Mesodermal cell (in vitro differentiated cells): ENCODE measurements around the gene TMEM101.
"Not testable (repeated sequence)": the region's sequence is repeated elsewhere in the genome, so short reads cannot be mapped to it uniquely, and the experiment has no call there.

ENCODE experiments used
- H3K27ac ChIP-seq: 2 replicates; pipeline ENCODE4 v1.7.0; 2013; ENCODE audit warnings: mild to moderate bottlenecking, low read depth, low read length, moderate library complexity; ENCODE audit not compliant: severe bottlenecking
- H3K36me3 ChIP-seq: 2 replicates; pipeline ENCODE4 v1.7.1; 2013; ENCODE audit warnings: mild to moderate bottlenecking, low read length, moderate library complexity; ENCODE audit not compliant: control insufficient read depth, insufficient read depth
- H3K4me1 ChIP-seq: one replicate; pipeline ENCODE4 v1.7.1; 2013; ENCODE audit warnings: mild to moderate bottlenecking, low read length; ENCODE audit not compliant: insufficient read depth, control insufficient read depth, poor library complexity, severe bottlenecking
- H3K4me3 ChIP-seq: 2 replicates; pipeline ENCODE4 v1.7.0; 2013; ENCODE audit warnings: low read length, control low read depth, mild to moderate bottlenecking; ENCODE audit not compliant: insufficient read depth, poor library complexity, severe bottlenecking; ENCODE audit errors: extremely low read depth
- H3K9me3 ChIP-seq: 2 replicates; pipeline ENCODE4 v1.7.1; 2013; ENCODE audit warnings: mild to moderate bottlenecking, low read length, moderate library complexity; ENCODE audit not compliant: control insufficient read depth
- WGBS, 2 experiments: methylation state at CpG; one replicate each; pipeline ENCODE4 v1.1.5; 2013; ENCODE audit warnings: missing lambda C conversion rate in 2 of 2; ENCODE audit not compliant: insufficient coverage in 2 of 2; 5-methylcytosine and 5-hydroxymethylcytosine counted together

Gene TMEM101

DNA sequence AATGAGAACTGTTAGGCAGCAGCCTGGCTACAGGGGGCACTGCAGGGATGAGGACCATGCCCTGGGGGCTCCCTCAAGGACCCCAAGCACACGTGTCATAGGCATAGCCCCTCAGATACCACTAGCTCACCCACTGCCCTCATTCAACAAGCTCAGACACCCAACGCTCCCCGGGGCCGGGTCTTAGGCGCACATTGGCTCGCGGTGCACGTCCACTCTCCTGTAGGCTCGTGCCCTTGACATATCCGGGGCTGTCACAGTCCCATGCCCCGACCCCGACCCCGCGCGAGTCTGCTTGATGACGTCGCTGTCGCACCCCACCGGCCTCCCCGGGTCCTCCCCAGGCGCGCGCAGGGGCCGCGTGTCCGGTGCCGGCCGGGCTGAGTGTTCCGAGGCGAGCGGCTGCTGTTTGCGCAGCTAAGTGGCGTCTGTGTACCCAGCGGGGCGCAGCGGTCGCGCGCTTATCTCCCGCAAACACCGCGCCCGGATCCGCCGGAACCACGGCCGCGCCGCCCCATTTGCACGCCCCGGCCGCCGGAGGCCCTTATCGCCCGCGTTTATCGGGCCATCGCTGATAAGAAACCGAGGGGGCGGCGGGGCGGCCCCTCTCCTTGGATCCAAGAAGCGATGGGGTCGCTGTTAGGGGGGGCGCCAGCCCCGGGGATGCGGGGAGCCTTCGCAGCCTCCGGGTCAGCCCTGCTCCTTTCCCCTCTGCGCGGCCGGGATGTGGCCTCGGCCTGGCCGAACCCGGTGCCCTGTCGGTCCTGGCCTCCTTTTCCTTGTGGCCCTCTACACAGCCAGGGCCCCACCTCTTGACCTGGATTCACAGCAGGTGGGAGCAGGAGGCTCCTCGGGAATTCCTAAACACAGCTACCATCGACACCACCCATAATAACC lies 31.0 kb downstream of the TMEM101 start:
- no peaks in the 10 kb centered on the region for H3K36me3 ChIP-seq
- no peaks in the 10 kb centered on the region for H3K9me3 ChIP-seq
- 0 to 1% methylated on average over 63 to 75 of the region's 78 CpGs for WGBS, 2 experiments
- no peak overlapping the region for H3K27ac ChIP-seq
- peak overlapping the region; percentile 44 for H3K4me3 ChIP-seq
- no peaks in the 10 kb centered on the region for H3K4me1 ChIP-seq

DNA sequence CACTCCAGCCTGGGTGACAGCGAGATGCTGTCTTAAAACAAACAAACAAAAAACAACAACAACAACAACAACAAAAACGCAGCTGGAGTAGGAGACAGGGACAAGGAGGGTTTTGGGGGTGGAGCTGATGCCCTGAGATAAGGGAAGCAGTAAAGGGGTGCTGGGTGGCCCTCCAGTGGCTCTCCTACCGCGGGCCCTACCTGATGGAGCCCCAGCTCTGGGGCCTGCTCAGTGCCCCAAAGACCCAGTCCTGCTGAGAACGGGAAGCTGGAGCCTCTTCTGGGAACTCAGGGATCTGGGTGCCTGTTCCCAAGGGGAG lies 31.6 kb downstream of the TMEM101 start:
- Histone ChIP-seq H3K9me3 (no peaks in the 10 kb centered on the region), H3K36me3 (no peaks in the 10 kb centered on the region), H3K4me1 (no peaks in the 10 kb centered on the region), H3K27ac (no peak overlapping the region), H3K4me3 (no peak overlapping the region)
- WGBS, 2 experiments: 22 to 24% methylated on average over 3 of the region's 5 CpGs

DNA sequence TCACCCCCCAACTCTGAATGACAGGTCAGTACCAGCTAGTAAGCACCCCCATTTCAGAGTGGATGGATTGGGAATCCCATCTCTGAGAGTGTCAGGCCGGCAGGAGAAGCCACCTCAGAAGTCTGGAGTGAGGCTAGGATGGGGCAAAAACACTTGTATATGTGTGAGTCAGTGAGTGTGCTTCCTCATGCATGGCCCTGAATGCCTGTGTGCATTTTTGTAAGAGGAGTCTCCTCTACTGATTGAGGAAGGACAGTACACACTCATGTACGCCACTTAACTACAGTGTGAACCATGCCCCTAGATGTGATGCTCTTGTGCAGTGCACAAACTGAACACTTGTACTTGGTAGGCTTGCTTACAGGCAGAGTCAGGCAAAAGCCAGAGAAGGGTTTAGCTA lies 32.6 kb downstream of the TMEM101 start:
- H3K27ac ChIP-seq: no peak overlapping the region
- H3K4me3 ChIP-seq: no peak overlapping the region
- H3K4me1 ChIP-seq: no peaks in the 10 kb centered on the region
- no peaks in the 10 kb centered on the region for H3K36me3 ChIP-seq
- H3K9me3 ChIP-seq: no peaks in the 10 kb centered on the region
- 90 to 93% methylated on average over 2 of the region's 2 CpGs for WGBS, 2 experiments

DNA sequence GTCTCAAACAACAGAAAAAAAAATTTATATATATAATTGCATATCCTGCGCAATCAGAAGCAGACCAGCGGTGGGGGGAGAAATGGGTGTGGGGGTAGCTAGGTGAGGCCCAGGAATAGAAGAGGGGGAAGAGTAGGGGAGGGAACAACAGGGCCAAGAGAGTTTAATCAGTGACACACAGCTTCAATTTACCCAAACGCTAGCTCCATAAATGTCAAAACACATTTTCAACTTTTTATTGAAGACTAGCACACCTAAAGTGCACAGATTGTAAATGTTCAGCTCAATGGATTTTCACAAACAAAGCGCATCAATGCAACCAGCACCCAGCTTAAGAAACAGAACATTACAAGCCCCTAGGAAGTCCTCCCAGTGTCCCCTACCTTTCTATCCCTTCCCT lies 35.1 kb downstream of the TMEM101 start:
- Histone ChIP-seq H3K27ac (no peak overlapping the region), H3K9me3 (no peaks in the 10 kb centered on the region), H3K4me3 (no peak overlapping the region), H3K4me1 (no peaks in the 10 kb centered on the region), H3K36me3 (no peaks in the 10 kb centered on the region)
- 89 to 92% methylated on average over 2 of the region's 4 CpGs for WGBS, 2 experiments

DNA sequence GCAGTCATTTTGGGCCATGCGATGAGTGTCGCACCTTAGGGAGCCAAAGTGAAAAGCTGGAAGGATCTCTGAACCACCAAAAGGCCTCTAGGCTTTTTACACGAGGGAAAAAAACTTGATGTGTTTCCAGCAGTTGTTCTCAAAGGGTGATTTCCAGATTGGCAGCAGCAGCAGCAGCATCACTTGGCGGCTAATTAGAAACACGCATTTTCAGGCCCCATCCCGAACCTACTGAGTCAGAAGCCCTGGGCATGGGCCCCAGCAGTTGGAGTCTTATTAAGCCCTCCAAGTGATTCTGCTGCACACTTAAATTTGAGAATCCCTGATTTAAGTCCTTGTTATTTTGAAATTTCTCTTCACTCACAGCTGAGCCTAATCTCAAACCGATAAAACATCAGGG lies 35.8 kb downstream of the TMEM101 start:
- Histone ChIP-seq H3K4me1 (no peaks in the 10 kb centered on the region), H3K36me3 (no peaks in the 10 kb centered on the region), H3K9me3 (no peaks in the 10 kb centered on the region), H3K27ac (no peak overlapping the region), H3K4me3 (no peak overlapping the region)
- WGBS, 2 experiments: 74 to 75% methylated on average over 6 of the region's 7 CpGs

DNA sequence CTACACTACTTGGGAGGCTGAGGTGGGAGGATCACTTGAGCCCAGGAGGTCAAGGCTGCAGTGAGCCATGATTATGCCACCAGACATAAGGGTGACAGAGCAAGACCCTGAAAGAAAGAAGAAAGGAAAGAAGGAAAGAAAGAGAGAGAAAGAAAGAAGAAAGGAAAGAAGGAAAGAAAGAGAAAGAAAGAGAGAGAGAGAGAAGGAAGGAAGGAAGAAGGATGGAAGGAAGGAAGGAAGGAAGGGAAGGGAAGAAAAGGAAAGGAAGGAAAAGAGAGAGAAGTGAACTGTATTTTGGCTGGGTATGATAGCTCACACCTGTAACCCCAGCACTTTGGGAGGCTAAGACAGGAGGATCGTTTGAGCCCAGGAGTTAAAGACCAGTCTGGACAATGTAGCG lies 36.7 kb downstream of the TMEM101 start:
- Histone ChIP-seq H3K9me3 (no peaks in the 10 kb centered on the region), H3K4me3 (no peak overlapping the region), H3K27ac (no peak overlapping the region), H3K4me1 (no peaks in the 10 kb centered on the region), H3K36me3 (no peaks in the 10 kb centered on the region)
- whole genome bisulfite sequencing, 2 experiments: 76 to 86% methylated on average over 2 of the region's 2 CpGs

DNA sequence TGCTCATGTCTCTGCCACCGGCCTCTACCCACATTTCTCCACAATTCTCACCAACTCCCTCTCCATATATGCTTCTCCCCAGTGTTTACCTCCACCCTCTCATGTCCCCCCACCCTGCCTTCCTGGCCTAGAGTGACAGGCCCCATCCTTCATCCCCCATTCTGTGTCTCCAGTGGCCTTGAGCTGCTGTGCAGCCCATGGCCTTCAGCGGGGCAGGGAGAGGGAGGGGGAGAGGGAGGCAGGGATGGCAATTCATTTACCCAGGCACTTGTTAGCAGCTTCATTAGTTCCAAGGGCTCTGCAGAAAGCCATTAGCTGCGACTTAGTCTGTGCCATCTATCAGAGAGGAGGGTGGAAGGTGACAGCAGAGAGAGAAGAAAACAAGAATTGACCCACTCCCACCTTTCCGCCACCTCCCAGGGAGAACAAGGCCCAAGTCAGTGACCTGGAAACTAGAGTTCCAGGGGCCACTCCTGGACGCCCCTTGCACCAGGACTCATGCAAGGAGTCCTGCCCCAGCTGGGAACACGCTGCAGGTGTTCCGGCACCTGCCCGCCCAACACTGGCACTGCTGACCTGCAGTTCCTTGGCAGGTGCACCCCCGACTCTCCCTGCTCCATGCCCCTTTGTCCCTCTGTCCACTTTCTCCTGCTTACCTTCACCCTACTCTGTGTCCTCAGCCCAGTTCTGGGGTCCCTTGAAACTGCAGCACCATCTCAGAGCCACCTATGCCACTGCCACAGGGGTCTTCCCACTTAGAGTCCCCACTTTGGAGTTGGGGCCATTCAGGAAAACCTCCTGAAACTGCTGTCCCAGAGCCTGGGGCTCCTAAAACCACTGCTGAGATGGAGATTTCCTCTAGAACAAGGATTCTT lies 37.6 kb downstream of the TMEM101 start:
- H3K36me3 ChIP-seq: no peaks in the 10 kb centered on the region
- no peaks in the 10 kb centered on the region for H3K4me1 ChIP-seq
- H3K4me3 ChIP-seq: no peak overlapping the region
- H3K27ac ChIP-seq: no peak overlapping the region
- 64 to 80% methylated on average over 8 of the region's 9 CpGs for whole genome bisulfite sequencing, 2 experiments
- no peaks in the 10 kb centered on the region for H3K9me3 ChIP-seq

DNA sequence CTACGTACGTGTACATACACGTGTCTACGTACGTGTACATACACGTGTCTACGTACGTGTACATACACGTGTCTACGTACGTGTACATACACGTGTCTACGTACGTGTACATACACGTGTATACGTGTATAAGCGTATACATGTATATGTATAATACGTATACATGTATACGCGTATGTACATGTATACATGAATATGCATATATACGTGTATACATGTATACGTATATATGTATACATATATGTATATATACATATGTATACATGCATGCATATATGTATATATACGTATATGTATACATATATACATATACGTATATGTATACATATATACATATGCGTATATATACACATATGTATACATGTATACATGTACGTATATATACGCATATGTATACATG lies 38.9 kb downstream of the TMEM101 start:
- WGBS, 2 experiments: no CpG with 5 or more reads among the region's 27 CpGs
- no peak overlapping the region for H3K4me3 ChIP-seq
- no peaks in the 10 kb centered on the region for H3K36me3 ChIP-seq
- no peaks in the 10 kb centered on the region for H3K4me1 ChIP-seq
- no peaks in the 10 kb centered on the region for H3K9me3 ChIP-seq
- no peak overlapping the region for H3K27ac ChIP-seq

DNA sequence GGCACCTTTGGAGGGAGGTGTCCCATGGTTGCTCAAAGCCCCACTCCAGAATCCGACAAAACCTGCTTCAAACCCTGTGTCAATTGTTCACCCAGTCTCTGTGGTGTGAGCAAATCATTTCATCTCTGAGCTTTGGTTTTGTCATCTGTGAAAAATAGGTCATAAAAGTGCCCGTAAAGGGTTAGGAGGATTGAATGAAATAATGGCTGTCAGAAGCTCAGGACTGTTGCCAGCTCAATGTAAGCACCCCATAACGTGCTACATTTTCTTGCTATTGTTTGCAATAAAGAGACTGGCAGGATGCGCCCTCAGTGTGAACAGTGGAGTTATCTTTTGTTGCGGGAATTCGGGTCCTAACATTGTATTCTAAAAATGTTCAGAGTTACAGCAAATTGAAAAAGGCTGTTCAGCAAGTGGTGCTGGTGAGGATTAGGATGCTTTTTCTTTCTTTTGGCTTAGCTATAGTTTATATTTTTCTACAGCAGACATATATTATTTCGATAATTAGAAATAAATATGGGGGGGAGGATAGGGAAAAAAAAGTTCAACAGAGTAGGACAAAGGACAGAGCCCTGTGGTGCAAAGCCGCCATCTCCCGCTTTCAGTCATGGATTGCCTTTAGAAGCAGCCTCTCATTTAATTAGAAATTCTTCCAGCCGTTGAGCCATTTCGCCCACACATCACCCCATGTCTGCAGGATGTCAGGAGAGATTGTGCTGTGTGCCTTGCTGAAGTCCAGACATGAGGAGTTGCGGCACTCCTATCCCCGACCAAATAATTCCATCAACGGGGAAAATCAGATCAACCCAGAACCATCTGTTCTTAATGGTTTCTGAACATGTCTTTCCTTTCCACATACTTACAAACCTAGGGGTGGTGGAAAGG lies 40.1 kb downstream of the TMEM101 start:
- WGBS, 2 experiments: 80 to 83% methylated on average over 4 to 11 of the region's 14 CpGs
- Histone ChIP-seq H3K36me3 (no peaks in the 10 kb centered on the region), H3K4me1 (no peaks in the 10 kb centered on the region)

DNA sequence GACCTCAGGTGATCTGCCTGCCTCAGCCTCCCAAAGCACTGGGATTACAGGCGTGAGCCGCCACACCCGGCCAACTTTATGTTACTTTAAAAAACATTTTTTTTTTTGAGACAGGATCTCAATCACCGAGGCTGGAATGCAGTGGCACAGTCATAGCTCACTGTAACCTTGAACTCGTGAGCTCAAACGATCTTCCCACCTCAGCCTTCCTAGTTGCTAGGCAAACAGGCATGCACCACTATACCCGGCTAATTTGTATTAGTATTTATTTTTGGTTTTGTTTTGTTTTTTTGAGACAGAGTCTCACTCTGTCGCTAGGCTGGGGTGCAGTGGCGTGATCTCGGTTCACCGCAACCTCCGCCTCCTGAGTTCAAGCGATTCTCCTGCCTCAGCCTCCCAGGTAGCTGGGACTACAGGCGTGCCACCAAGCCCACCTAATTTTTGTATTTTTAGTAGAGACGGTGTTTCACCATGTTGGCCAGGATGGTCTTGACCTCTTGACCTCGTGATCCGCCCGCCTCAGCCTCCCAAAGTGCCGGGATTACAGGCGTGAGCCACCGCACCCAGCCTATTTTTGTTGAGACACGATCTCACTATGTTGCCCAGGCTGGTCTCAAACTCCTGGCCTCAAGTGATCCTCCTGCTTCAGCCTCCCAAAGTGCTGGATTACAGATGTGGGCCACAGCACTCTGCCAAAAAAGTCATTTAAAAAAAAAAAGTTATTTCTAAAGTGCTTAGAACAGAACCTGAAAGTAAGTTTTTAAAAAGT lies 42.1 kb downstream of the TMEM101 start:
- H3K9me3 ChIP-seq, H3K4me1 ChIP-seq, H3K27ac ChIP-seq, H3K4me3 ChIP-seq, H3K36me3 ChIP-seq: not testable (repeated sequence)
- WGBS, 2 experiments: 84 to 89% methylated on average over 19 to 21 of the region's 22 CpGs

More for the DNA sequence above, 40.1 kb downstream of the TMEM101 start:
- no peak overlapping the region for H3K4me3 ChIP-seq
- no peak overlapping the region for H3K27ac ChIP-seq
- no peaks in the 10 kb centered on the region for H3K9me3 ChIP-seq
